Measurements from ENCODE around the gene LCN1. TPM values are rescaled to one million over a fixed set of nuclear protein-coding genes. Genes with fewer than 3 reads are reported as not detected.

Gene LCN1
- total and polyA plus RNA-seq, 2 experiments from 2014 or later = 0.27 TPM; not detected in 1

DNA sequence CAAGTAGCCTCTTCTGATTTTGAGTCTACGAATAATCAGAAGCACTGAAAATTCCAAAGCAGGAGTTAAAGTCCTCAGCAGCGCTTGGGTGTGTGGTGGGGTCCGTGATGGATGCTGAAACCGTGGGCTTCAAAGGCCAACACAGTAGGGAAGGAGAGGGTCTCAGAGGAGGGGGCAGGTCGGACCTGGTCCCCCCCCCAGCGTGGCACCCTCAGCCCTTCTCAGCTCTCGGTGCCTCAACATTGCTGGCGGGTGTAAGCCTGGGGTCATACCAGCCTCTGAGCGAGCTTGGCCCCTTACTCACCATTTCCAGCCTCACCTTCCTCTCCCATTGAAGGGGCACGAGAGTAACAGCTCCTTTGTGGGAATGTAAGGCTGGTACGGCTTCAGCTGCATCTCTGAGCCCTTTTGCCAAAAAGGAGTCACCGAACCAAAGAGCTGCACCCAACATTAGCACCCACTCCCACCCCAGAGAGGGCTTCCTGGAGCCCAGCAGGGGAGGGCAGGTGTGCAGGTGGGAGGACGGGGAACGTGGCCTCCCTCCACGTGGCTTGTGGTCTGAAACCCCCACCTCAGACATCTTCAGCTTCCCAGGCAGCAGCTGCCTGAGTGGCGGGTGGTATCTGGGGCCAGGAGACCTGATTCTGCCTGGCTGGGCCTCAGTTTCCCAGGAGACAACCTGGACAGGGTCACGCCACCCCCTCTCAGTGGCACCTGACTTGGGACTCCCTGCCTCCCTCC, 6.7 kb upstream of the LCN1 start:
- no peaks in the 10 kb centered on the region for H3K9me2 ChIP-seq (ENCODE audit: insufficient read depth)
- Mint-ChIP-seq H3K4me1 (no peaks in the 10 kb centered on the region), H3K27ac (no peak overlapping the region), H3K36me3 (ENCODE audit: low read depth) (no peaks in the 10 kb centered on the region), H3K9me3 (no peaks in the 10 kb centered on the region), H3K4me3 (no peak overlapping the region), H3K27me3 (ENCODE audit: insufficient read depth, low read depth, poor library complexity) (peaks cover 4% of the 10 kb centered on the region)
- H2AFZ ChIP-seq = no peak overlapping the region
- DNase-seq (ENCODE audit: low spot score) = no peak
- H3K27me3 ChIP-seq (ENCODE audit: insufficient read depth) = no peaks in the 10 kb centered on the region
- no peak overlapping the region for H3K4me2 ChIP-seq
- H3K27ac ChIP-seq (ENCODE audit: low read depth) = no peak overlapping the region
- TF ChIP-seq CREB1 (CRISPR knock-in tag; IDR thresholded peaks at IDR 0.05; ENCODE audit: low read depth) = no peak
- TF ChIP-seq EZH2 (IDR thresholded peaks at IDR 0.05; ENCODE audit: low read depth, unreplicated experiment) = no peak
- no peak for TF ChIP-seq ZNF114 (CRISPR knock-in tag; IDR thresholded peaks at IDR 0.05)
- TF ChIP-seq ZNF462 (CRISPR knock-in tag; IDR thresholded peaks at IDR 0.05) = no peak
- no peak for TF ChIP-seq JUNB (IDR thresholded peaks at IDR 0.05; ENCODE audit: unreplicated experiment)
- TF ChIP-seq, protein P1, sequence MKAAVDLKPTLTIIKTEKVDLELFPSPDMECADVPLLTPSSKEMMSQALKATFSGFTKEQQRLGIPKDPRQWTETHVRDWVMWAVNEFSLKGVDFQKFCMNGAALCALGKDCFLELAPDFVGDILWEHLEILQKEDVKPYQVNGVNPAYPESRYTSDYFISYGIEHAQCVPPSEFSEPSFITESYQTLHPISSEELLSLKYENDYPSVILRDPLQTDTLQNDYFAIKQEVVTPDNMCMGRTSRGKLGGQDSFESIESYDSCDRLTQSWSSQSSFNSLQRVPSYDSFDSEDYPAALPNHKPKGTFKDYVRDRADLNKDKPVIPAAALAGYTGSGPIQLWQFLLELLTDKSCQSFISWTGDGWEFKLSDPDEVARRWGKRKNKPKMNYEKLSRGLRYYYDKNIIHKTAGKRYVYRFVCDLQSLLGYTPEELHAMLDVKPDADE (IDR thresholded peaks at IDR 0.05) = no peak
- no peak for TF ChIP-seq STAT1 (IDR thresholded peaks at IDR 0.05; ENCODE audit: unreplicated experiment)
- TF ChIP-seq, protein P2, sequence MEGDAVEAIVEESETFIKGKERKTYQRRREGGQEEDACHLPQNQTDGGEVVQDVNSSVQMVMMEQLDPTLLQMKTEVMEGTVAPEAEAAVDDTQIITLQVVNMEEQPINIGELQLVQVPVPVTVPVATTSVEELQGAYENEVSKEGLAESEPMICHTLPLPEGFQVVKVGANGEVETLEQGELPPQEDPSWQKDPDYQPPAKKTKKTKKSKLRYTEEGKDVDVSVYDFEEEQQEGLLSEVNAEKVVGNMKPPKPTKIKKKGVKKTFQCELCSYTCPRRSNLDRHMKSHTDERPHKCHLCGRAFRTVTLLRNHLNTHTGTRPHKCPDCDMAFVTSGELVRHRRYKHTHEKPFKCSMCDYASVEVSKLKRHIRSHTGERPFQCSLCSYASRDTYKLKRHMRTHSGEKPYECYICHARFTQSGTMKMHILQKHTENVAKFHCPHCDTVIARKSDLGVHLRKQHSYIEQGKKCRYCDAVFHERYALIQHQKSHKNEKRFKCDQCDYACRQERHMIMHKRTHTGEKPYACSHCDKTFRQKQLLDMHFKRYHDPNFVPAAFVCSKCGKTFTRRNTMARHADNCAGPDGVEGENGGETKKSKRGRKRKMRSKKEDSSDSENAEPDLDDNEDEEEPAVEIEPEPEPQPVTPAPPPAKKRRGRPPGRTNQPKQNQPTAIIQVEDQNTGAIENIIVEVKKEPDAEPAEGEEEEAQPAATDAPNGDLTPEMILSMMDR (conservative IDR thresholded peaks at IDR 0.05; ENCODE audit: low read depth in 2 of 2) = no peak
- no peak for TF ChIP-seq EZH2phosphoT487 (IDR thresholded peaks at IDR 0.05; ENCODE audit: unreplicated experiment)
- TF ChIP-seq NANOG (IDR thresholded peaks at IDR 0.05; ENCODE audit: borderline replicate concordance) = no peak
- TF ChIP-seq ZNF331 (CRISPR knock-in tag; IDR thresholded peaks at IDR 0.05; ENCODE audit: low read depth) = no peak
- TF ChIP-seq POLR2AphosphoS5 (IDR thresholded peaks at IDR 0.05; ENCODE audit: low read depth) = no peak
- no peak for TF ChIP-seq REST (IDR thresholded peaks at IDR 0.05; ENCODE audit: unreplicated experiment)
- no peak for ATAC-seq
- H3K79me2 ChIP-seq (replicated peaks; ENCODE audit: insufficient read depth) = no peaks in the 10 kb centered on the region
- no peaks in the 10 kb centered on the region for H3K4me1 ChIP-seq (ENCODE audit: insufficient read depth)
- no peaks in the 10 kb centered on the region for H3K36me3 ChIP-seq (ENCODE audit: insufficient read depth)
- no peaks in the 10 kb centered on the region for H4K20me1 ChIP-seq (replicated peaks; ENCODE audit: insufficient read depth)
- H3K4me3 ChIP-seq = no peak overlapping the region
- no peaks in the 10 kb centered on the region for H3F3A ChIP-seq (replicated peaks; ENCODE audit: low read depth)

All from GM23338 (cell line).